Suprapubic skin (tissue), 4 donors: ENCODE measurements around the gene KLRC1.

Experiments used
- CTCF ChIP-seq, 2 donors: fragments of 200-600 bp in 1 of 2; fragments of 450-650 bp in 1 of 2; sonication (generic) in 1 of 2; IDR thresholded peaks; one replicate each; pipeline ENCODE4 v1.5.1; 2016 to 2019; ENCODE audit warnings: antibody characterized with exemption in 2 of 2, mild to moderate bottlenecking in 1 of 2, moderate library complexity in 1 of 2
- EP300 ChIP-seq: sonication (generic); formaldehyde crosslinking; IDR thresholded peaks from one replicate; pipeline ENCODE4 v1.6.1; 2017; ENCODE audit warnings: antibody characterized with exemption
- POLR2A ChIP-seq, 2 donors: fragments of 450-650 bp; IDR thresholded peaks; one replicate each; pipeline ENCODE4 v1.6.1; 2017; ENCODE audit warnings: antibody characterized with exemption in 2 of 2, mild to moderate bottlenecking in 2 of 2, moderate library complexity in 2 of 2
- POLR2AphosphoS5 ChIP-seq, 3 donors: sonication (generic); formaldehyde crosslinking; IDR thresholded peaks; one replicate each; pipeline ENCODE4 v1.6.1; 2017; ENCODE audit warnings: antibody characterized with exemption in 3 of 3

DNA sequence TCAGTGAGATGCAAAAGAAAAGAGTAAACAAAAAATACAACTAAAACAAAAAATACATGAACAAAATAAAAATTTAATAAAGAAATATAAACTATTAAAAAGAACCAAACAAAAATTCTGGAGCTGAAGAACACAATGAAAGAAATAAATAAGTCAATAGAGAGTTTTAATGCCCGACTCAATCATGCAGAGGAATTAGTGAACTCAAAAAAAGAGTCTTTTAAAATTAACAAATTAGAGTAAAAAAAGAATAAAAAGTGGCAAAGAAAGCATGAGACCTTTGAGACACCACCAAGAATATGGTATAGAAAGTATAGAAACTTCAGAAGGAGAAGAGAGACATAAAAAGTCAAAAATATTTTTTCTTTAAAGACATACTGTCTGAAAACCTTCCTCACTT is 2.6 kb upstream of the KLRC1 start:
- TF ChIP-seq CTCF (IDR thresholded peaks at IDR 0.05), result no peak
- no peak for TF ChIP-seq POLR2A (IDR thresholded peaks at IDR 0.05)
- no peak for TF ChIP-seq POLR2AphosphoS5 (IDR thresholded peaks at IDR 0.05)
- TF ChIP-seq EP300, result no peak
